ENCODE measurements around the gene FXN. TPM values are rescaled to one million over a fixed set of nuclear protein-coding genes. Genes with fewer than 3 reads are reported as not detected.

FXN gene
- total RNA-seq, 1 experiment from 2014 or later = 17.8 TPM

GRCh38 chr9:69131682-69132081, 96.1 kb downstream of the FXN start:
- no peak for DNase-seq (ENCODE audit: low read depth, low spot score)
- intact Hi-C loops (cut with micrococcal nuclease; ENCODE audit: unreplicated experiment) (no loop called here), in situ Hi-C loops (cut with HindIII; ENCODE audit: low pct_unique_long_range_greater_than_20kb, low sequenced_read_pairs) (no loop called here)
- Histone ChIP-seq H3K36me3 (ENCODE audit: control insufficient read depth, insufficient read depth, low read length) (no peaks in the 10 kb centered on the region), H3K4me3 (ENCODE audit: low read depth in 2 of 2, low read length in 2 of 2) (no peak overlapping the region), H3K27me3 (ENCODE audit: control insufficient read depth, insufficient read depth, low read length) (no peaks in the 10 kb centered on the region), H3K9me3 (ENCODE audit: control insufficient read depth, insufficient read depth, low read depth, low read length) (no peaks in the 10 kb centered on the region), H3K27ac (ENCODE audit: low read length) (no peak overlapping the region), H3K4me1 (ENCODE audit: control insufficient read depth, insufficient read depth, low read length) (0 out of 2 replicates have a peak, but pooled peaks cover 4% of the 10 kb centered on the region)
- TF ChIP-seq REST (IDR thresholded peaks at IDR 0.05; ENCODE audit: insufficient read depth in 1 of 2, low read depth in 2 of 2, low read length in 1 of 2) (no peak), SIN3A (IDR thresholded peaks at IDR 0.05; ENCODE audit: borderline replicate concordance, insufficient read depth, low read depth, low read length) (no peak), POLR2AphosphoS5 (IDR thresholded peaks at IDR 0.05; ENCODE audit: low read depth, low read length) (no peak), CTCF (IDR thresholded peaks at IDR 0.05) (no peak), TCF7L2 (IDR thresholded peaks at IDR 0.05; ENCODE audit: low read depth, low read length) (no peak)
- POLR2A ChIA-PET = interaction anchor here (0.6 kb wide), 1 partner anchor 18 kb away, joined by 7 read pairs; no protein-coding TSS in a partner anchor
- CTCF ChIA-PET = no interaction called here
- no peak for ATAC-seq
- no TSS peak for BruUV-seq (replicated peaks)

DNA sequence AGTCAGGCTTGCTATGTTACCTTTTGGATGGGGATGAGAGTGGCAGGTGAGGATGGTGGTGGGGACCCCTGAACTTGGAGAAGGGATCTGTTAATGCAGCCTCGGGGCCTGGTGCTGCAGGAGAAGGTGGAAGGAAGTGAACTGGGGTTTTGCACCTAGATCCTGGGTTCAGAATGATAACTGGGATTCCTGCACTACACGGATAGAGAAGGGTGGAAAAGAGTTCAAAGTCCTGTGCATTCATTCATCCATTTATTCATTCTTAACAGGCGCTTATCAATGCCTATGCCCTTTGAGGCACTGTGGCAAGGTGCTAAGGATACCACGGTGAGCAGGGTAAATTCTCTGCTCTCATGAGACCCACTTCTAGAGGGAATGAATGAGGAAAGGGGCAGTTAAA, 96.8 kb downstream of the FXN start:
- POLR2A ChIA-PET = interaction anchor here (0.6 kb wide), 1 partner anchor 19 kb away, joined by 7 read pairs; no protein-coding TSS in a partner anchor

More for the DNA sequence above, 96.8 kb downstream of the FXN start:
- TF ChIP-seq REST (IDR thresholded peaks at IDR 0.05; ENCODE audit: insufficient read depth in 1 of 2, low read depth in 2 of 2, low read length in 1 of 2) (no peak), POLR2AphosphoS5 (IDR thresholded peaks at IDR 0.05; ENCODE audit: low read depth, low read length) (no peak), SIN3A (IDR thresholded peaks at IDR 0.05; ENCODE audit: borderline replicate concordance, insufficient read depth, low read depth, low read length) (no peak), TCF7L2 (IDR thresholded peaks at IDR 0.05; ENCODE audit: low read depth, low read length) (no peak), CTCF (IDR thresholded peaks at IDR 0.05) (no peak)
- CTCF ChIA-PET = no interaction called here
- DNase-seq (ENCODE audit: low read depth, low spot score) = no peak
- BruUV-seq (replicated peaks) = no TSS peak
- Histone ChIP-seq H3K4me3 (ENCODE audit: low read depth in 2 of 2, low read length in 2 of 2) (no peak overlapping the region), H3K4me1 (ENCODE audit: control insufficient read depth, insufficient read depth, low read length) (0 out of 2 replicates have a peak, but pooled peaks cover 4% of the 10 kb centered on the region), H3K27ac (ENCODE audit: low read length) (no peak overlapping the region), H3K36me3 (ENCODE audit: control insufficient read depth, insufficient read depth, low read length) (no peaks in the 10 kb centered on the region), H3K9me3 (ENCODE audit: control insufficient read depth, insufficient read depth, low read depth, low read length) (no peaks in the 10 kb centered on the region), H3K27me3 (ENCODE audit: control insufficient read depth, insufficient read depth, low read length) (no peaks in the 10 kb centered on the region)
- in situ Hi-C loops (cut with HindIII; ENCODE audit: low pct_unique_long_range_greater_than_20kb, low sequenced_read_pairs) = no loop called here
- intact Hi-C loops (cut with micrococcal nuclease; ENCODE audit: unreplicated experiment) = no loop called here
- no peak for ATAC-seq

All from Panc1 (cell line).